CD4-positive, alpha-beta memory T cell (primary cell): ENCODE measurements around the gene GLS. TPM values are rescaled to one million over a fixed set of nuclear protein-coding genes. Genes with fewer than 3 reads are reported as not detected.

ENCODE experiments used
- CTCF ChIA-PET: fragments of 350-600 bp; sonication (Branson Sonifier 250); formaldehyde crosslinking; loops from one replicate; lab custom pipeline; 2021; ENCODE audit warnings: inconsistent platforms; ENCODE audit not compliant: partially characterized antibody; lab: Charles Lee
- POLR2A ChIA-PET: fragments of 350-600 bp; sonication (Branson Sonifier 250); formaldehyde crosslinking; loops from one replicate; lab custom pipeline; 2021; ENCODE audit not compliant: partially characterized antibody; lab: Charles Lee
- DNase-seq, 5 donors: peaks; one replicate each; pipeline versions ENCODE4 v3.0.0 to v3.0.0-alpha.2; 2020 to 2022; ENCODE audit warnings: mixed read lengths in 1 of 5
- H3K27ac ChIP-seq: one replicate; pipeline ENCODE4 v1.7.0; 2013; ENCODE audit warnings: low read depth, low read length
- H3K27me3 ChIP-seq: 2 replicates; pipeline ENCODE4 v1.7.0; 2013; ENCODE audit warnings: mild to moderate bottlenecking, low read length, moderate library complexity; ENCODE audit not compliant: insufficient read depth
- H3K36me3 ChIP-seq: 2 replicates; pipeline ENCODE4 v1.7.0; 2013; ENCODE audit warnings: mild to moderate bottlenecking, low read length, moderate library complexity; ENCODE audit not compliant: insufficient read depth
- H3K4me1 ChIP-seq: 2 replicates; pipeline ENCODE4 v1.7.0; 2013; ENCODE audit warnings: mild to moderate bottlenecking, low read length, moderate library complexity; ENCODE audit not compliant: insufficient read depth
- H3K4me3 ChIP-seq, 2 donors: one replicate each; pipeline ENCODE4 v1.7.0; 2013; ENCODE audit warnings: low read length in 2 of 2, mild to moderate bottlenecking in 1 of 2
- H3K9me3 ChIP-seq, 2 donors: one replicate each; pipeline ENCODE4 v1.7.0; 2013; ENCODE audit warnings: low read length in 2 of 2, control low read depth in 1 of 2; ENCODE audit not compliant: control insufficient read depth in 1 of 2
- H3K27ac Mint-ChIP-seq, 7 donors: one replicate each; pipeline ENCODE4 v1.8.0; 2020 to 2021; ENCODE audit warnings: mixed read lengths in 7 of 7, mild to moderate bottlenecking in 6 of 7, inconsistent platforms in 3 of 7, moderate library complexity in 3 of 7
- H3K27me3 Mint-ChIP-seq, 2 donors: one replicate each; pipeline ENCODE4 v1.8.0; 2020 to 2021; ENCODE audit warnings: mixed read lengths in 2 of 2
- H3K36me3 Mint-ChIP-seq, 2 donors: one replicate each; pipeline ENCODE4 v1.8.0; 2020 to 2021; ENCODE audit warnings: mixed read lengths in 2 of 2, inconsistent platforms in 1 of 2, mild to moderate bottlenecking in 1 of 2
- H3K4me1 Mint-ChIP-seq, 4 donors: one replicate each; pipeline ENCODE4 v1.8.0; 2020 to 2021; ENCODE audit warnings: mixed read lengths in 4 of 4, mild to moderate bottlenecking in 1 of 4
- H3K4me3 Mint-ChIP-seq, 8 donors: one replicate each; pipeline ENCODE4 v1.8.0; 2020 to 2021; ENCODE audit warnings: mixed read lengths in 8 of 8, mild to moderate bottlenecking in 7 of 8, moderate library complexity in 6 of 8, inconsistent platforms in 3 of 8
- H3K9me3 Mint-ChIP-seq, 8 donors: one replicate each; pipeline ENCODE4 v1.8.0; 2020 to 2021; ENCODE audit warnings: mixed read lengths in 8 of 8, mild to moderate bottlenecking in 5 of 8, inconsistent platforms in 3 of 8, moderate library complexity in 1 of 8
- intact Hi-C: fragments of 100-400 bp; cut with micrococcal nuclease; formaldehyde crosslinking; loops from one replicate; pipeline ENCODE4 v1.15.1; 2023
- polyA plus RNA-seq, 2 donors: library from polyadenylated mRNA; unstranded; fragments of 300-500 nt; fragmentation: Illumina TruSeq; gene quantifications; one replicate each; pipeline ENCODE4 v1.2.3, GENCODE V29; 2021
- total RNA-seq, 2 experiments: library from RNA; stranded (reverse); gene quantifications; one replicate each; pipeline ENCODE4 v1.2.3, GENCODE V29; 2021

Gene GLS
- total and polyA plus RNA-seq, 4 experiments from 2014 or later, result 27.0 to 208 (median 132) TPM

DNA sequence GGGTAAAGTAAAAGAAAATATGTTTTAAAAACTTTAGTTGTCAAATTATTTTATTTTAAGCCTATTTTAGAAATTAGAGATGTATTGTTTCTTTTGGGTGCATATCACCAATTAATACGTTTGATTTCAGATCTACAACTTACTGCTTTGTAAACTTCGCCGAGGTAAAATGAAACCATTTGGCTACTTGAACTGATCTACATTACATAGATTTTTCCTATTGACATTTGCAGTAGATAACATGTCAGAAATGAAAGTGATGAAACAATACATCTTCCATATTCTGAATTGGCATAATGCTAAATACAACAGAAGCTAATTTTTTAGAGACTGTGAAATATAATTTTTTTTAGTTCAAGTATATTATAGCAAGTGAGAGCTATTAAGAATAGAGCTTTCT lies 39.5 kb downstream of the GLS start:
- Histone ChIP-seq H3K36me3 (peaks cover 41% of the 10 kb centered on the region), H3K9me3 (no peaks in the 10 kb centered on the region), H3K27ac (no peak overlapping the region), H3K4me3 (no peak overlapping the region), H3K4me1 (peaks cover 12% of the 10 kb centered on the region), H3K27me3 (no peaks in the 10 kb centered on the region)
- Mint-ChIP-seq H3K27me3 (no peaks in the 10 kb centered on the region), H3K36me3 (peaks cover 61 to 70% of the 10 kb centered on the region in 2 donors), H3K4me3 (no peak overlapping the region), H3K27ac (peak overlapping the region in 4 of 7 donors; percentile 17 to 57 (median 44)), H3K9me3 (no peaks in the 10 kb centered on the region), H3K4me1 (peaks cover 26 to 39% (median 34%) of the 10 kb centered on the region in 4 donors)
- CTCF ChIA-PET, result no interaction called here
- intact Hi-C loops, result no loop called here
- POLR2A ChIA-PET, result interaction anchor here (1.0 to 3.5 kb wide), 2 partner anchors 32 to 39 kb away, joined by 3 to 13 read pairs; partner anchors contain the start of gene GLS
- no peak for DNase-seq

- Histone ChIP-seq H3K4me1 (peaks cover 12% of the 10 kb centered on the region), H3K27ac (no peak overlapping the region), H3K36me3 (peaks cover 40% of the 10 kb centered on the region), H3K4me3 (no peak overlapping the region), H3K27me3 (no peaks in the 10 kb centered on the region), H3K9me3 (no peaks in the 10 kb centered on the region)
- Mint-ChIP-seq H3K27me3 (no peaks in the 10 kb centered on the region), H3K27ac (peak overlapping the region in 3 of 7 donors; percentile 5 to 85 (median 58)), H3K9me3 (no peaks in the 10 kb centered on the region), H3K4me1 (peaks cover 16 to 28% (median 23%) of the 10 kb centered on the region in 4 donors), H3K4me3 (peak overlapping the region in 1 of 8 donors; percentile 22), H3K36me3 (peaks cover 50 to 70% of the 10 kb centered on the region in 2 donors)
- intact Hi-C loops, result no loop called here
- DNase-seq, result no peak
- CTCF ChIA-PET, result no interaction called here
- POLR2A ChIA-PET, result no interaction called here
These were observed 41.8 kb downstream of the GLS start for GRCh38 chr2:190922376-190922775.

- Mint-ChIP-seq H3K4me1 (peaks cover 6 to 11% (median 10%) of the 10 kb centered on the region in 4 donors), H3K27me3 (no peaks in the 10 kb centered on the region), H3K4me3 (no peak overlapping the region), H3K27ac (no peak overlapping the region), H3K36me3 (peaks cover 48 to 70% of the 10 kb centered on the region in 2 donors), H3K9me3 (no peaks in the 10 kb centered on the region)
- Histone ChIP-seq H3K27ac (no peak overlapping the region), H3K9me3 (no peaks in the 10 kb centered on the region), H3K4me3 (no peak overlapping the region), H3K4me1 (no peaks in the 10 kb centered on the region), H3K36me3 (peaks cover 46% of the 10 kb centered on the region), H3K27me3 (no peaks in the 10 kb centered on the region)
- intact Hi-C loops, result no loop called here
- ChIA-PET POLR2A (no interaction called here), CTCF (no interaction called here)
- no peak for DNase-seq
These were observed 46.7 kb downstream of the GLS start for GRCh38 chr2:190927301-190927700.

GRCh38 chr2:190929919-190930318 lies 49.3 kb downstream of the GLS start:
- H3K4me3 Mint-ChIP-seq, result no peak overlapping the region
- Histone ChIP-seq H3K27ac (no peak overlapping the region), H3K4me1 (no peaks in the 10 kb centered on the region), H3K9me3 (no peaks in the 10 kb centered on the region), H3K36me3 (peaks cover 25% of the 10 kb centered on the region), H3K27me3 (no peaks in the 10 kb centered on the region), H3K4me3 (no peak overlapping the region)
- peaks cover 3 to 7% (median 6%) of the 10 kb centered on the region in 4 donors for H3K4me1 Mint-ChIP-seq
- H3K27me3 Mint-ChIP-seq, result no peaks in the 10 kb centered on the region
- ChIA-PET CTCF (interaction anchor here (1.1 kb wide), 1 partner anchor 79 kb away, joined by 3 read pairs; no protein-coding TSS in a partner anchor), POLR2A (no interaction called here)
- no peaks in the 10 kb centered on the region for H3K9me3 Mint-ChIP-seq
- H3K36me3 Mint-ChIP-seq, result peaks cover 38 to 54% of the 10 kb centered on the region in 2 donors
- no peak for DNase-seq
- H3K27ac Mint-ChIP-seq, result peak overlapping the region in 2 of 7 donors; percentile 29 to 53
- intact Hi-C loops, result loop anchor here (5.0 kb wide), 2 partner anchors 37 to 38 kb away; no protein-coding TSS in a partner anchor

- H3K36me3 ChIP-seq, result peaks cover 22% of the 10 kb centered on the region
- intact Hi-C loops, result loop anchor here (5.0 kb wide), 2 partner anchors 37 to 38 kb away; no protein-coding TSS in a partner anchor
- POLR2A ChIA-PET, result interaction anchor here (0.8 kb wide), 1 partner anchor 49 kb away, joined by 3 read pairs; the partner anchor contains the start of gene GLS
These were observed 49.8 kb downstream of the GLS start for GRCh38 chr2:190930411-190930810.

GRCh38 chr2:190932514-190932913 lies 51.9 kb downstream of the GLS start:
- no peaks in the 10 kb centered on the region for H3K27me3 Mint-ChIP-seq
- H3K4me1 ChIP-seq, result no peaks in the 10 kb centered on the region
- ChIA-PET POLR2A (interaction anchor here (0.7 kb wide), 1 partner anchor 82 kb away, joined by 3 read pairs; no protein-coding TSS in a partner anchor), CTCF (interaction anchor here (1.7 kb wide), 1 partner anchor 82 kb away, joined by 6 read pairs; no protein-coding TSS in a partner anchor)
- no peaks in the 10 kb centered on the region for H3K9me3 Mint-ChIP-seq
- no peaks in the 10 kb centered on the region for H3K27me3 ChIP-seq
- H3K4me3 Mint-ChIP-seq, result no peak overlapping the region
- H3K36me3 ChIP-seq, result peaks cover 16% of the 10 kb centered on the region
- H3K36me3 Mint-ChIP-seq, result peaks cover 32 to 46% of the 10 kb centered on the region in 2 donors
- H3K27ac ChIP-seq, result no peak overlapping the region
- no peak for DNase-seq
- peaks cover 5 to 10% (median 9%) of the 10 kb centered on the region in 4 donors for H3K4me1 Mint-ChIP-seq
- no peaks in the 10 kb centered on the region for H3K9me3 ChIP-seq
- H3K27ac Mint-ChIP-seq, result peak overlapping the region in 1 of 7 donors; percentile 57
- intact Hi-C loops, result loop anchor here (5.0 kb wide), 2 partner anchors 35 to 40 kb away; no protein-coding TSS in a partner anchor
- H3K4me3 ChIP-seq, result no peak overlapping the region

More at GRCh38 chr2:190930411-190930810, 49.8 kb downstream of the GLS start:
- Histone ChIP-seq H3K4me1 (no peaks in the 10 kb centered on the region), H3K4me3 (no peak overlapping the region), H3K27me3 (no peaks in the 10 kb centered on the region), H3K27ac (no peak overlapping the region), H3K9me3 (no peaks in the 10 kb centered on the region)
- no peaks in the 10 kb centered on the region for H3K27me3 Mint-ChIP-seq
- H3K36me3 Mint-ChIP-seq, result peaks cover 38 to 52% of the 10 kb centered on the region in 2 donors
- peaks cover 3 to 7% (median 6%) of the 10 kb centered on the region in 4 donors for H3K4me1 Mint-ChIP-seq
- no peak overlapping the region for H3K27ac Mint-ChIP-seq
- DNase-seq, result no peak
- CTCF ChIA-PET, result interaction anchor here (1.1 kb wide), 1 partner anchor 80 kb away, joined by 3 read pairs; no protein-coding TSS in a partner anchor
- no peaks in the 10 kb centered on the region for H3K9me3 Mint-ChIP-seq
- H3K4me3 Mint-ChIP-seq, result no peak overlapping the region

DNA sequence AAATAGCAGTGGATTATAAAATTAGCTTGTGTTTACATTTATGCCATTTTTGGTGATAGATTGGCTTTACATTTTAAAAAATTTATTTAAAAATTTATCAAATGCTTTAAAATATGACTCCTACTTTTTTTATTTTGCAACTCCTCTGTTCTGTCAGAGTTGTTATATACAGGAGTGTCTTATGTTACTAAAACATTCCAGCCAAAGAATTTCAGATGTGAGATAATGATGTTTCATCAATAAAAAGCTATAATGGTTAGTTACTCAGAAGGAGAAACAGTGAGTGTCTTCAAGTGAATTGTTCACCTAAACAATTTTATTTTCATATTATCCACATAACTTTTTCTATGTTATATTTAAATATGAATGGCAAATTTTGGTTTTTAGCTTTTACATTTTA lies 52.7 kb downstream of the GLS start:
- no peaks in the 10 kb centered on the region for H3K27me3 ChIP-seq
- H3K4me1 ChIP-seq, result no peaks in the 10 kb centered on the region
- intact Hi-C loops, result loop anchor here (5.0 kb wide), 2 partner anchors 34 to 41 kb away; no protein-coding TSS in a partner anchor
- H3K9me3 ChIP-seq, result no peaks in the 10 kb centered on the region
- Mint-ChIP-seq H3K36me3 (peaks cover 32 to 41% of the 10 kb centered on the region in 2 donors), H3K9me3 (no peaks in the 10 kb centered on the region), H3K4me3 (no peak overlapping the region), H3K4me1 (peaks cover 5 to 10% (median 9%) of the 10 kb centered on the region in 4 donors), H3K27ac (peak overlapping the region in 1 of 7 donors; percentile 32), H3K27me3 (no peaks in the 10 kb centered on the region)
- ChIA-PET CTCF (interaction anchor here (1.7 kb wide), 1 partner anchor 83 kb away, joined by 6 read pairs; no protein-coding TSS in a partner anchor), POLR2A (no interaction called here)
- no peak overlapping the region for H3K27ac ChIP-seq
- no peak overlapping the region for H3K4me3 ChIP-seq
- DNase-seq, result no peak
- H3K36me3 ChIP-seq, result peaks cover 12% of the 10 kb centered on the region
